Small intestine (tissue), 7 donors: ENCODE results near the gene GP1BA. TPM values are rescaled to one million over a fixed set of nuclear protein-coding genes. Genes with fewer than 3 reads are reported as not detected.
A peak's percentile ranks its signal among the peaks of the same experiment; 100 is the strongest.

Experiments used
- DNase-seq, 2 donors: peaks; one replicate each; pipeline versions ENCODE4 v3.0.0 to v3.0.0-alpha.2; 2013
- FAIRE-seq: peaks from 2 replicates; lab custom pipeline; 2012; peaks lifted over from hg19 to GRCh38; lab: Jason Lieb, UNC
- H3K27ac ChIP-seq, 3 donors: one replicate each; pipeline ENCODE4 v1.5.1; 2013; ENCODE audit warnings: low read length in 2 of 3, mild to moderate bottlenecking in 2 of 3, control low read depth in 1 of 3, inconsistent platforms in 1 of 3, low read depth in 1 of 3, moderate library complexity in 1 of 3
- H3K27me3 ChIP-seq, 3 donors: one replicate each; pipeline ENCODE4 v1.6.1; 2013; ENCODE audit warnings: low read length in 3 of 3, inconsistent platforms in 1 of 3; ENCODE audit not compliant: control insufficient read depth in 3 of 3, insufficient read depth in 3 of 3
- H3K36me3 ChIP-seq, 3 donors: one replicate each; pipeline ENCODE4 v1.6.1; 2013; ENCODE audit warnings: low read length in 3 of 3, inconsistent platforms in 1 of 3, low read depth in 1 of 3, mild to moderate bottlenecking in 1 of 3, moderate library complexity in 1 of 3; ENCODE audit not compliant: control insufficient read depth in 3 of 3, insufficient read depth in 2 of 3
- H3K4me1 ChIP-seq, 3 donors: one replicate each; pipeline ENCODE4 v1.6.1; 2013; ENCODE audit warnings: low read length in 2 of 3, inconsistent platforms in 1 of 3, low read depth in 1 of 3, mild to moderate bottlenecking in 1 of 3, moderate library complexity in 1 of 3; ENCODE audit not compliant: control insufficient read depth in 3 of 3, insufficient read depth in 2 of 3
- H3K4me3 ChIP-seq, 3 donors: one replicate each; pipeline ENCODE4 v1.5.1; 2013; ENCODE audit warnings: low read length in 3 of 3, control low read depth in 1 of 3, inconsistent platforms in 1 of 3, low read depth in 1 of 3, mild to moderate bottlenecking in 1 of 3, moderate library complexity in 1 of 3
- H3K9me3 ChIP-seq, 2 donors: one replicate each; pipeline ENCODE4 v1.6.1; 2013; ENCODE audit warnings: low read depth in 1 of 2, low read length in 1 of 2; ENCODE audit not compliant: control insufficient read depth in 2 of 2, insufficient read depth in 1 of 2
- WGBS, 3 donors: extraction: QIAGEN DNeasy Blood & Tissue Kit; methylation state at CpG; one replicate each; pipeline ENCODE4 v1.1.7; 2013; 5-methylcytosine and 5-hydroxymethylcytosine counted together
- polyA plus RNA-seq, 4 donors: library from polyadenylated mRNA; stranded (reverse) in 3 of 4; unstranded in 1 of 4; fragments of 200-250 nt in 3 of 4; fragments of 120-200 nt in 1 of 4; gene quantifications; one replicate each; pipeline versions ENCODE4 v1.2.1 to v1.2.3, GENCODE V29; 2013
- donor health status: healthy with polysubstance abuse.
- donor health status: control.
- donor health status: control.
- donor health status: Bipolar disorder and iron deficiency.
- donor health status: healthy.

The GP1BA gene
- polyA plus RNA-seq, 4 donors = 0.06 to 1.4 TPM; not detected in 2

DNA sequence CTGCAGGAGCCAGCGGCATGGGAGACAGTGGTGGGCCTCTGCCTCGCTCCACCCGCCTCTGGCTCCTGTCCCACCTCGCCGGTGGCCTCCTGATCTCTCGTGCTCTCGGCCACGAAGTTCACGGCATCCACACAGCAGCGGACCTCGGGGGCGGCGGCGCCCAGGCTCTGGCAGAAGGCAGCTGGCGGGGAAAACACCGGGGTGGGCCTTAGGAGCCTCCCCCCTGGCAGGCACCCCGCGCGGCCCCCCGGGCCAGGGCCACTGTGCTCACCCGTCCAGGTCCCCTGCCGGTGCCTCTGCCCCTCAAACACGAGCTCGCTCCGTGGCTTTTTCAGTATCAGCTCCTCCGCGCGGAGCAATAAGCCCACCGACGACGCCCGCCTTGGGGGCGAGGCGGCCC lies 33.1 kb upstream of the GP1BA start:
- DNase-seq (no peak), FAIRE-seq (no peak)
- no peak overlapping the region for H3K27ac ChIP-seq
- H3K4me1 ChIP-seq = peaks cover 0 to 36% (median 0%) of the 10 kb centered on the region in 3 donors
- H3K4me3 ChIP-seq = peak overlapping the region; percentile 23 to 53 (median 45)
- 7 to 19% (median 9%) methylated on average over 27 to 34 of the region's 34 CpGs for WGBS, 3 donors
- H3K9me3 ChIP-seq = no peaks in the 10 kb centered on the region
- peaks cover 10 to 47% (median 13%) of the 10 kb centered on the region in 3 donors for H3K36me3 ChIP-seq
- peaks cover 0 to 38% (median 0%) of the 10 kb centered on the region in 3 donors for H3K27me3 ChIP-seq

DNA sequence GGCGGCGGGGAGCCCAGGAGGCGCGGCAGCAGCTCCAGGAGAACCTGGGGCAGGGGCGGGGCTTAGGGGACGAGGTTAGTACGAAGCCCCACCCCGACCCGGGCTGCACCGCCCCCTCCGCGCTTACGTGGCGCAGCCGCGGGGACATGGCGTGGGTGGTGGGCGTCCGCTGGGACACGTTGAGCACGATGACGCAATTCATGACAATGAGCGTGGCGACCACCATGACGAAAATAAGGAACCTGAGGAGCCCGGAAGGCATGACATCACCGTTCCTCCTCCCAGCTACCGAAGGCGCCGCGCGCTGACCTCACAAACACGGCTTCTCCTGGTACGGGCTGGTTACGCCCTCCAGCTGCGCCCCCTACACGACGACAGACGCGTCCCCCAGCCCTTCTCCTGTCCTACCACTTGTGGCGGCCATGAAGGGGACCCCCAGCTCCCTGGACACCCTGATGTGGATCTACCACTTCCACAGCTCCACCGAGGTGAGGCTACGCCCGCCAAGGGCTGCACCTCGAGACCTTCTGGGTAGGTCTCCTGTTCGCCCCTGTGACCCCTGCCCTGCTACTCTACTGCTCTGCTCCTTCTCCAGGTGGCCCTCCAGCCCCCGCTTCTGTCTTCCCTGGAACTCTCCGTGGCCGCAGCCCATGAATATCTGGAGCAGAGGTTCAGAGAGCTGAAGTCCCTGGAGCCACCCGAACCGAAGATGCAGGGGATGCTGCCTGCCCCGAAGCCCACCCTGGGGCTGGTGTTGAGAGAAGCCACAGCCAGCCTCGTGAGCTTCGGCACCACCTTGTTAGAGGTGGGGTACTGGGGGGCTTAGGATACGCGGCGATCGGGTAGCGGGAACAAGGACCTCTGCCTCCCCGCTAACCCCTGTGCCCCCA lies 32.5 kb upstream of the GP1BA start, which contains the start of gene C17orf107:
C17orf107 (plus strand) TSS at position 196 of the 890 bp plus-strand sequence; CDS start at position 423, 227 bp downstream.
- H3K4me1 ChIP-seq = peaks cover 0 to 36% (median 0%) of the 10 kb centered on the region in 3 donors
- no peak for FAIRE-seq
- WGBS, 3 donors = 5 to 10% (median 8%) methylated on average over 53 to 60 of the region's 60 CpGs

DNA sequence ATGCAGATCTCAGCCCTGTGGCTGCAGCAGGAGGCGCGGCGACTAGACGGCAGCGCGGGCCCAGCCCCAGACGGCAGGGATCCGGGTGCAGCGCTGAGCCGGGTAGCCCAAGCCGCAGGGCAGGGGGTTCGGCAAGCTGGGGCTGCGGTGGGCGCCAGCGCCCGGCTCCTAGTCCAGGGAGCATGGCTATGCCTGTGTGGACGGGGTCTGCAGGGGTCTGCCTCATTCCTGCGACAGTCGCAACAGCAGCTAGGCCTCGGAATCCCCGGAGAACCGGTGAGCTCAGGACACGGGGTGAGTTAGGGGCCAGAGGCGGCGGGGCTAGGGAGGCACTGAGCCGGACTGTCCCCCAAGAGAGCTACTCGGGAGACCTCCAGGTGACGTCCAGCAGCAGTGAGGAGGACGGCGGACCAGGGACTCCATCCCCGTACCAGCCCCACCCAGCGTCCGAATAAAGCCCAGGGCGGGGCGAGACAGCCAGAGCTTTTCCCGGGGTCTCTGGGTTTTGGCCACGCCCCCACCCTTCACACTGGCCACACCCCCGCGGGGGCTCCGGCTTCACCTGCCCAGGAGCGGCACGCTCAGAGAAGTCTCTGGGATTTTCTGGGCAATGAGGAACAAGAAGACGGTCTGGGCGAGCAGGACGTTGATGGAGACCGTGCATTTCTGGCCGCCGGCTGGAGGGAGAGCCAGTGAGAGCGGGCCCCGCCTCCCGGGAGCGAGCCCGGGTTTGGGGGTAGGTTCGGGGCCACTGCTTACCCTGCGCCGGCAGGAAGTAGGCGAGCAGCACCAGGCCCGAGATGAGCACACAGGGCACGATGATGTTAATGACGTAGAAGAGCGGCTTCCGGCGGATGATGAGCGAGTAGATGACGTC lies 31.6 kb upstream of the GP1BA start:
- Histone ChIP-seq H3K4me1 (peaks cover 0 to 36% (median 0%) of the 10 kb centered on the region in 3 donors), H3K9me3 (no peaks in the 10 kb centered on the region), H3K27me3 (peaks cover 0 to 45% (median 0%) of the 10 kb centered on the region in 3 donors), H3K4me3 (peak overlapping the region in 2 of 3 donors; percentile 45 to 53), H3K36me3 (peaks cover under 1 to 32% (median 5%) of the 10 kb centered on the region in 3 donors), H3K27ac (peak overlapping the region in 1 of 3 donors; percentile 3)
- no peak for FAIRE-seq
- 15 to 18% (median 15%) methylated on average over 54 to 65 of the region's 65 CpGs for WGBS, 3 donors
- peak; percentile 29 to 69 for DNase-seq

More for the DNA sequence above, 32.5 kb upstream of the GP1BA start, which contains the start of gene C17orf107:
- Histone ChIP-seq H3K27me3 (peaks cover 0 to 44% (median 0%) of the 10 kb centered on the region in 3 donors), H3K36me3 (peaks cover 5 to 41% (median 8%) of the 10 kb centered on the region in 3 donors), H3K27ac (peak within 1 kb of the TSS in 2 of 3 donors; percentile 4 to 15), H3K4me3 (peak within 1 kb of the TSS; percentile 23 to 53 (median 45)), H3K9me3 (no peaks in the 10 kb centered on the region)
- DNase-seq = peak; percentile 77 to 92

DNA sequence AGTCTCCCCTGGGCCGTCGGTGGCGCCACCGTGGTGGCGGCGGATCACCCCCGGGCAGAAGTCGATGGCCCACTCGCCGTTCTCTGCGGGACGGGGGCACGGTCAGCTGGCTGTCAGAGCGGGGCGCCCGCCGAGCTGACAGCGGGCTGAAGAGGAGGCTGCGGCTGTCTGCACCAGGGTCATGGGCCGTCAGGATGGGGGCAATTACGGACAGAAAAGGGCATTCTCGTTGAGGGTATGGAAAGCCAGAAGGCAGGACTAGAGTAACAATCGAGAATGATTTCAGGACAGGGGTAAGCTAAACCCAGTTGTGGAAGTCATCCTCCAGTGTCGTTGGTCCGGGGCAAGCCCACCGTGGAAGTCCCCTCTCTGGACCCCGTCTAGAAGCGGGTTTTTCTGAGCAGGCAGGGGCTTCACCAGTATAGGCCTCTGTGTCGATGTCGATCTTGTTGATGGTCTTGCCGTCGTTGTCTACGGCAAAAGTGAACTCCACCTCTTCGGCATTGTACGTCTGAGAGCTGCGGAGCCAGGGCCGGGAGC lies 30.9 kb upstream of the GP1BA start:
- H3K36me3 ChIP-seq = peaks cover 0 to 25% (median 4%) of the 10 kb centered on the region in 3 donors
- peak overlapping the region in 2 of 3 donors; percentile 45 to 53 for H3K4me3 ChIP-seq
- no peak for FAIRE-seq
- peaks cover 0 to 50% (median 0%) of the 10 kb centered on the region in 3 donors for H3K27me3 ChIP-seq
- peak in 1 of 2 donors; percentile 30 for DNase-seq
- H3K27ac ChIP-seq = peak overlapping the region in 2 of 3 donors; percentile 34 to 80
- WGBS, 3 donors = 36 to 42% (median 42%) methylated on average over 37 of the region's 37 CpGs
- peaks cover 0 to 36% (median 0%) of the 10 kb centered on the region in 3 donors for H3K4me1 ChIP-seq
- H3K9me3 ChIP-seq = no peaks in the 10 kb centered on the region

- H3K9me3 ChIP-seq = no peaks in the 10 kb centered on the region
- FAIRE-seq (no peak), DNase-seq (peak in 1 of 2 donors; percentile 45)
- peaks cover 0 to 19% (median 2%) of the 10 kb centered on the region in 3 donors for H3K36me3 ChIP-seq
- WGBS, 3 donors = 36 to 57% (median 41%) methylated on average over 48 of the region's 48 CpGs
- H3K4me3 ChIP-seq = peak overlapping the region in 1 of 3 donors; percentile 53
- peak overlapping the region in 2 of 3 donors; percentile 58 to 80 for H3K27ac ChIP-seq
- H3K27me3 ChIP-seq = peaks cover 0 to 50% (median 0%) of the 10 kb centered on the region in 3 donors
- H3K4me1 ChIP-seq = peaks cover 0 to 36% (median 0%) of the 10 kb centered on the region in 3 donors
These were observed 30.3 kb upstream of the GP1BA start for GRCh38 chr17:4901648-4902344.

DNA sequence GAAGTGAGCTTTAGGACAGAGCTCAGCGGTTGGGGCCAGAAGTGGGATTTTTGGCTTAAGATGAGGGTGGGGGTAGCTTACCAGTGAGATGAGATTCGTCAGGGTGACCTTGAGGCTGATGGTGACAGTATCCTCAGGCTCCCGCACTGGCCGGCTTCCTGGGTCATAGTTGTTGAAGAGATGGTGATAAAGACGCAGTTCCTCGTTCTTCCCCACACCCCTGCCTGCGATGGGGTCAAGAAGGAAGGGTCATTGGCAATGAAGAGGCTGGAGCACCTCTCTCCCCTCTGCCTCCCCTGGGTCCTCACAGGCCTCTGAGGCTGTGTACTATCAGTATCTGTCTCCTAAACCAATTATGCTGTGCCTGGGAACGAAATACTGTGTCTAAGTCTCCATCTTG lies 29.5 kb upstream of the GP1BA start:
- DNase-seq = no peak
- WGBS, 3 donors = 48 to 70% (median 54%) methylated on average over 8 of the region's 8 CpGs
- peaks cover 0 to 50% (median 0%) of the 10 kb centered on the region in 3 donors for H3K27me3 ChIP-seq
- H3K27ac ChIP-seq = peak overlapping the region in 2 of 3 donors; percentile 7 to 58
- H3K36me3 ChIP-seq = peaks cover 0 to 11% (median 0%) of the 10 kb centered on the region in 3 donors
- no peaks in the 10 kb centered on the region for H3K9me3 ChIP-seq
- peaks cover 0 to 36% (median 0%) of the 10 kb centered on the region in 3 donors for H3K4me1 ChIP-seq
- no peak for FAIRE-seq
- H3K4me3 ChIP-seq = no peak overlapping the region

DNA sequence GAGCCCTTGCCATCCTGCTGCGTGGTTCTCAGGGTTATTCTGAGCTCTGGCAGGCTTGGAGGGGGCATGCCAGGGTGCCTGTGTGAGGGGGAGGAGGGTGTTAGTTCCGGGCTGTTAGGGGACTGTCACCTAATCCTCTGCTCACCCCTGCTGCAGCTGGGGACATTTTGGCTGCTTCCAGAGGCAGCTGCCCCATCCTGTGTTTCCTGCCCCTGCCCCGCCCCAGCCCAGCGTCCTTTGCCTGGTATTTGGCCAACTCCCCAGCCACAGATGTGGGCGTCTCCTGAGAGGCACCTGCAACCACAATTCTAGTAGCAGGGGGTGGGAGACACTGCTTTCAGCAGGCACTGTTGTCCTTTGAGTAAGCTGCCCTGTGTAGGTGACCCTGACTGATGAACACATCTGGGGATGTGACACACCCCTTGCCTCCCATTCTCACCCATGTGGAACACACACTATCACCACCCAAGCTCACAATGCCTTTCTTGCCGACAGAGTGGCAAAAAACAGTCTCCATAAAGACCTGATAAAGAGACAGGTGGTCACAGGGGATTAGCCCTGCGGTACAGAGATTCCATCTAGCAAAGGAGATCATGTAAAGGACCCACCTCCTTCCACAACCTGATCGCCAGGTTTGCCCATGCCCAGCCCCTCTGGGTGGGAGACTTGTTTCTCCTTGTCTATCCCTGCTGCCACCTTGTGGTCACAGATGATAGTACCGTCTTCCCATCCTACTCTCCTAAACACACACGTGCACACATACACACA lies 28.8 kb upstream of the GP1BA start, which contains the start of gene CHRNE:
CHRNE (minus strand) TSS at position 48 of the 768 bp plus-strand sequence; CDS start at position 13, 35 bp downstream.
- no peak for FAIRE-seq
- Histone ChIP-seq H3K27me3 (peaks cover 0 to 50% (median 0%) of the 10 kb centered on the region in 3 donors), H3K4me1 (peaks cover 0 to 36% (median 0%) of the 10 kb centered on the region in 3 donors), H3K36me3 (peaks cover 0 to 6% (median 0%) of the 10 kb centered on the region in 3 donors), H3K4me3 (peak within 1 kb of the TSS in 1 of 3 donors; percentile 23), H3K27ac (peak within 1 kb of the TSS in 2 of 3 donors; percentile 18 to 58), H3K9me3 (no peaks in the 10 kb centered on the region)
- peak; percentile 84 to 91 for DNase-seq
- WGBS, 3 donors = 4 to 19% (median 12%) methylated on average over 10 of the region's 10 CpGs
